ENCODE data around the gene ACER2. TPM values are rescaled to one million over a fixed set of nuclear protein-coding genes. Genes with fewer than 3 reads are reported as not detected.
"Not testable (repeated sequence)": the region's sequence is repeated elsewhere in the genome, so short reads cannot be mapped to it uniquely, and the experiment has no call there.

The ACER2 gene
- polyA plus RNA-seq, result 1 to 10 TPM; 2.9 to 5.6 (median 3.3) TPM

GRCh38 chr9:19408693-19409400 lies at the start of gene ACER2:
Gene ACER2, plus strand, starts transcription at chr9:19409009. Its CDS starts 76 bp downstream, at chr9:19409085.
- WGBS, 3 donors, result 0% methylated on average over 56 to 61 of the region's 61 CpGs
- H3K27ac ChIP-seq (ENCODE audit: low read depth, low read length), result peak within 1 kb of the TSS; percentile 41

GRCh38 chr9:19369107-19369506 lies 39.7 kb upstream of the ACER2 start:
- 90 to 91% (median 90%) methylated on average over 2 of the region's 2 CpGs for WGBS, 3 donors
- H3K27ac ChIP-seq (ENCODE audit: low read depth, low read length), result no peak overlapping the region

GRCh38 chr9:19371942-19372341 lies 36.9 kb upstream of the ACER2 start:
- 68 to 81% (median 74%) methylated on average over 5 of the region's 5 CpGs for WGBS, 3 donors
- H3K27ac ChIP-seq (ENCODE audit: low read depth, low read length), result no peak overlapping the region

- no peak overlapping the region for H3K27ac ChIP-seq (ENCODE audit: low read depth, low read length)
- 92 to 96% (median 96%) methylated on average over 8 of the region's 8 CpGs for WGBS, 3 donors
These were observed 36.2 kb upstream of the ACER2 start for GRCh38 chr9:19372567-19372966.

- H3K27ac ChIP-seq (ENCODE audit: low read depth, low read length), result no peak overlapping the region
These were observed 35.3 kb upstream of the ACER2 start for GRCh38 chr9:19373527-19373926.

- H3K27ac ChIP-seq (ENCODE audit: low read depth, low read length), result no peak overlapping the region
These were observed 33.3 kb upstream of the ACER2 start for GRCh38 chr9:19375538-19375937.

GRCh38 chr9:19376931-19377330 lies 31.9 kb upstream of the ACER2 start:
- H3K27ac ChIP-seq (ENCODE audit: low read depth, low read length), result no peak overlapping the region
- WGBS, 3 donors, result 45 to 72% (median 66%) methylated on average over 2 of the region's 2 CpGs

- WGBS, 3 donors, result 62 to 63% (median 62%) methylated on average over 4 of the region's 4 CpGs
- H3K27ac ChIP-seq (ENCODE audit: low read depth, low read length), result no peak overlapping the region
These were observed 30.6 kb upstream of the ACER2 start for GRCh38 chr9:19378164-19378563.

GRCh38 chr9:19378647-19379046 lies 30.2 kb upstream of the ACER2 start:
- WGBS, 3 donors, result 24 to 44% (median 38%) methylated on average over 7 of the region's 7 CpGs
- H3K27ac ChIP-seq (ENCODE audit: low read depth, low read length), result no peak overlapping the region

- H3K27ac ChIP-seq (ENCODE audit: low read depth, low read length), result peak overlapping the region; percentile 38
- 2 to 8% (median 5%) methylated on average over 12 of the region's 12 CpGs for WGBS, 3 donors
These were observed 29.5 kb upstream of the ACER2 start for GRCh38 chr9:19379283-19379682.

- H3K27ac ChIP-seq (ENCODE audit: low read depth, low read length), result peak overlapping the region; percentile 38
- 0% methylated on average over 30 of the region's 30 CpGs for WGBS, 3 donors
These were observed 29.1 kb upstream of the ACER2 start for GRCh38 chr9:19379697-19380046.

- 32 to 58% (median 44%) methylated on average over 6 of the region's 6 CpGs for WGBS, 3 donors
These were observed 28.1 kb upstream of the ACER2 start for GRCh38 chr9:19380826-19381075.

GRCh38 chr9:19381656-19382055 lies 27.2 kb upstream of the ACER2 start:
- H3K27ac ChIP-seq (ENCODE audit: low read depth, low read length), result no peak overlapping the region
- WGBS, 3 donors, result 94 to 98% (median 96%) methylated on average over 2 of the region's 2 CpGs

More at GRCh38 chr9:19380826-19381075, 28.1 kb upstream of the ACER2 start:
- H3K27ac ChIP-seq (ENCODE audit: low read depth, low read length), result no peak overlapping the region

GRCh38 chr9:19385212-19385611 lies 23.6 kb upstream of the ACER2 start:
- WGBS, 3 donors, result 97 to 98% (median 98%) methylated on average over 14 of the region's 14 CpGs

GRCh38 chr9:19385786-19386501 lies 22.9 kb upstream of the ACER2 start:
- 91 to 94% (median 91%) methylated on average over 6 of the region's 6 CpGs for WGBS, 3 donors
- no peak overlapping the region for H3K27ac ChIP-seq (ENCODE audit: low read depth, low read length)

More at GRCh38 chr9:19385212-19385611, 23.6 kb upstream of the ACER2 start:
- H3K27ac ChIP-seq (ENCODE audit: low read depth, low read length), result not testable (repeated sequence)

- WGBS, 3 donors, result 36 to 72% (median 39%) methylated on average over 2 of the region's 2 CpGs
These were observed 22.2 kb upstream of the ACER2 start for GRCh38 chr9:19386502-19387044.

GRCh38 chr9:19387317-19387716 lies 21.5 kb upstream of the ACER2 start:
- H3K27ac ChIP-seq (ENCODE audit: low read depth, low read length), result no peak overlapping the region
- WGBS, 3 donors, result 60 to 82% (median 76%) methylated on average over 2 of the region's 2 CpGs

More at GRCh38 chr9:19386502-19387044, 22.2 kb upstream of the ACER2 start:
- no peak overlapping the region for H3K27ac ChIP-seq (ENCODE audit: low read depth, low read length)

- WGBS, 3 donors, result 96 to 99% (median 97%) methylated on average over 4 of the region's 4 CpGs
- not testable (repeated sequence) for H3K27ac ChIP-seq (ENCODE audit: low read depth, low read length)
These were observed 19.3 kb upstream of the ACER2 start for GRCh38 chr9:19389539-19389938.

- WGBS, 3 donors, result 24 to 80% (median 72%) methylated on average over 1 of the region's 1 CpG
- no peak overlapping the region for H3K27ac ChIP-seq (ENCODE audit: low read depth, low read length)
These were observed 11.0 kb upstream of the ACER2 start for GRCh38 chr9:19397845-19398244.

GRCh38 chr9:19403231-19403630 lies 5.6 kb upstream of the ACER2 start:
- H3K27ac ChIP-seq (ENCODE audit: low read depth, low read length), result not testable (repeated sequence)
- 71 to 93% (median 76%) methylated on average over 4 of the region's 4 CpGs for WGBS, 3 donors

Measured in adipose tissue (tissue), 3 donors.